Hepatocyte (in vitro differentiated cells): ENCODE results near the gene DDX28. TPM values are rescaled to one million over a fixed set of nuclear protein-coding genes. Genes with fewer than 3 reads are reported as not detected.
"Not testable (repeated sequence)": the region's sequence is repeated elsewhere in the genome, so short reads cannot be mapped to it uniquely, and the experiment has no call there.

Source experiments
- DNase-seq: peaks from one replicate; pipeline ENCODE4 v3.0.0-alpha.2; 2016; ENCODE audit warnings: low spot score
- H2AFZ ChIP-seq: fragments of 200-600 bp; sonication (generic); 2 replicates; pipeline ENCODE4 v1.6.0; 2016; ENCODE audit warnings: antibody characterized with exemption, mild to moderate bottlenecking
- H3K27ac ChIP-seq: fragments of 200-600 bp; sonication (generic); 2 replicates; pipeline ENCODE4 v1.5.1; 2016; ENCODE audit warnings: mild to moderate bottlenecking
- H3K27me3 ChIP-seq: fragments of 200-600 bp; sonication (generic); 2 replicates; pipeline ENCODE4 v1.6.1; 2016
- H3K36me3 ChIP-seq: fragments of 200-600 bp; sonication (generic); replicated peaks from 2 replicates; pipeline ENCODE4 v1.5.1; 2016; ENCODE audit warnings: low read depth; ENCODE audit not compliant: insufficient read depth
- H3K4me1 ChIP-seq: fragments of 200-600 bp; sonication (generic); 2 replicates; pipeline ENCODE4 v1.5.1; 2016; ENCODE audit warnings: mild to moderate bottlenecking, moderate library complexity; ENCODE audit not compliant: insufficient read depth
- H3K4me2 ChIP-seq: fragments of 200-600 bp; sonication (generic); 2 replicates; pipeline ENCODE4 v1.6.0; 2016
- H3K4me3 ChIP-seq: fragments of 200-600 bp; sonication (generic); 2 replicates; pipeline ENCODE4 v1.5.1; 2016; ENCODE audit warnings: mild to moderate bottlenecking
- H3K79me2 ChIP-seq: fragments of 200-600 bp; sonication (generic); 2 replicates; pipeline ENCODE4 v1.6.0; 2017; ENCODE audit warnings: mild to moderate bottlenecking
- H3K9me2 ChIP-seq: fragments of 200-600 bp; sonication (generic); replicated peaks from 2 replicates; pipeline ENCODE4 v1.6.0; 2017; ENCODE audit warnings: mild to moderate bottlenecking; ENCODE audit not compliant: insufficient read depth
- H3K9me3 ChIP-seq: fragments of 200-600 bp; sonication (generic); 2 replicates; pipeline ENCODE4 v1.5.1; 2016; ENCODE audit warnings: low read depth, mild to moderate bottlenecking
- H4K20me1 ChIP-seq: fragments of 200-600 bp; sonication (generic); 2 replicates; pipeline ENCODE4 v1.6.0; 2016; ENCODE audit warnings: mild to moderate bottlenecking; ENCODE audit not compliant: insufficient read depth, poor library complexity, severe bottlenecking
- CTCF ChIP-seq: fragments of 200-600 bp; sonication (generic); IDR thresholded peaks from 2 replicates; pipeline ENCODE4 v1.5.1; 2016; ENCODE audit warnings: antibody characterized with exemption, mild to moderate bottlenecking; ENCODE audit not compliant: poor library complexity
- EZH2 ChIP-seq: fragments of 200-600 bp; sonication (generic); IDR thresholded peaks from 2 replicates; pipeline ENCODE4 v1.6.1; 2016; ENCODE audit warnings: antibody characterized with exemption, mild to moderate bottlenecking, borderline replicate concordance
- EZH2phosphoT487 ChIP-seq: fragments of 200-600 bp; sonication (generic); IDR thresholded peaks from one replicate; pipeline ENCODE4 v1.6.1; 2018; ENCODE audit warnings: antibody characterized with exemption, mild to moderate bottlenecking, low read depth, moderate library complexity; ENCODE audit not compliant: unreplicated experiment, severe bottlenecking
- WGBS: methylation state at CpG from one replicate; pipeline ENCODE4 v1.1.6; 2016; ENCODE audit warnings: low lambda C conversion rate; ENCODE audit errors: missing lambda C conversion rate; 5-methylcytosine and 5-hydroxymethylcytosine counted together
- polyA plus RNA-seq: library from polyadenylated mRNA; unstranded; fragments of >200 nt; fragmentation: Nextera tagmentation; extraction: Ambion mirVana; gene quantifications from 2 replicates; pipeline ENCODE4 v1.2.1, GENCODE V29; 2016
- total RNA-seq: library from RNA; depleted of rRNA; stranded (reverse); fragments of >200 nt; gene quantifications from 2 replicates; pipeline ENCODE4 v1.2.3, GENCODE V29; 2014

DDX28 gene
- total and polyA plus RNA-seq, 2 experiments from 2014 or later, result 8.6 to 12.5 TPM

GRCh38 chr16:68035227-68035626 lies 12.2 kb upstream of the DDX28 start:
- Histone ChIP-seq H3K4me2 (no peak overlapping the region), H3K36me3 (no peaks in the 10 kb centered on the region), H3K4me3 (no peak overlapping the region), H3K4me1 (no peaks in the 10 kb centered on the region), H3K9me2 (no peaks in the 10 kb centered on the region), H3K79me2 (no peaks in the 10 kb centered on the region), H3K27me3 (no peaks in the 10 kb centered on the region), H3K9me3 (no peaks in the 10 kb centered on the region), H4K20me1 (no peaks in the 10 kb centered on the region), H3K27ac (no peak overlapping the region), H2AFZ (no peak overlapping the region)
- DNase-seq, result no peak
- 89% methylated on average over 2 of the region's 2 CpGs for WGBS
- no peak for TF ChIP-seq EZH2phosphoT487
- TF ChIP-seq CTCF, result no peak
- no peak for TF ChIP-seq EZH2

GRCh38 chr16:68033101-68033500 lies 10.1 kb upstream of the DDX28 start:
- Histone ChIP-seq H2AFZ (no peak overlapping the region), H3K4me3 (no peak overlapping the region), H3K36me3 (no peaks in the 10 kb centered on the region), H3K79me2 (no peaks in the 10 kb centered on the region), H3K4me2 (no peak overlapping the region), H3K9me2 (no peaks in the 10 kb centered on the region), H4K20me1 (no peaks in the 10 kb centered on the region), H3K4me1 (no peaks in the 10 kb centered on the region), H3K27me3 (no peaks in the 10 kb centered on the region), H3K27ac (no peak overlapping the region), H3K9me3 (no peaks in the 10 kb centered on the region)
- 96% methylated on average over 2 of the region's 2 CpGs for WGBS
- TF ChIP-seq EZH2, result no peak
- no peak for TF ChIP-seq EZH2phosphoT487
- no peak for TF ChIP-seq CTCF
- no peak for DNase-seq

- DNase-seq, result no peak
- H3K9me2 ChIP-seq, result no peaks in the 10 kb centered on the region
- TF ChIP-seq EZH2phosphoT487 (no peak), EZH2 (no peak), CTCF (no peak)
- no peaks in the 10 kb centered on the region for H3K27me3 ChIP-seq
- WGBS, result 98% methylated on average over 2 of the region's 2 CpGs
- H4K20me1 ChIP-seq, result no peaks in the 10 kb centered on the region
- no peak overlapping the region for H2AFZ ChIP-seq
- H3K79me2 ChIP-seq, result no peaks in the 10 kb centered on the region
- no peak overlapping the region for H3K4me3 ChIP-seq
- H3K4me1 ChIP-seq, result no peaks in the 10 kb centered on the region
- H3K27ac ChIP-seq, result no peak overlapping the region
- no peak overlapping the region for H3K4me2 ChIP-seq
- H3K36me3 ChIP-seq, result no peaks in the 10 kb centered on the region
- H3K9me3 ChIP-seq, result no peaks in the 10 kb centered on the region
Measured at GRCh38 chr16:68031951-68032350, 8.9 kb upstream of the DDX28 start.

GRCh38 chr16:68030108-68030507 lies 7.1 kb upstream of the DDX28 start:
- H2AFZ ChIP-seq, H3K4me3 ChIP-seq, DNase-seq, H3K4me1 ChIP-seq, H3K36me3 ChIP-seq, H3K79me2 ChIP-seq, H3K27ac ChIP-seq, H3K4me2 ChIP-seq, H3K9me2 ChIP-seq, H4K20me1 ChIP-seq, H3K9me3 ChIP-seq, H3K27me3 ChIP-seq: not testable (repeated sequence)
- WGBS, result 62% methylated on average over 6 of the region's 6 CpGs
